CMK (cell line): ENCODE measurements around the gene RPS15.

Experiments used
- DNase-seq: peaks from one replicate; pipeline ENCODE4 v3.0.0-alpha.2; 2010; ENCODE audit warnings: low read depth

The RPS15 gene

DNA sequence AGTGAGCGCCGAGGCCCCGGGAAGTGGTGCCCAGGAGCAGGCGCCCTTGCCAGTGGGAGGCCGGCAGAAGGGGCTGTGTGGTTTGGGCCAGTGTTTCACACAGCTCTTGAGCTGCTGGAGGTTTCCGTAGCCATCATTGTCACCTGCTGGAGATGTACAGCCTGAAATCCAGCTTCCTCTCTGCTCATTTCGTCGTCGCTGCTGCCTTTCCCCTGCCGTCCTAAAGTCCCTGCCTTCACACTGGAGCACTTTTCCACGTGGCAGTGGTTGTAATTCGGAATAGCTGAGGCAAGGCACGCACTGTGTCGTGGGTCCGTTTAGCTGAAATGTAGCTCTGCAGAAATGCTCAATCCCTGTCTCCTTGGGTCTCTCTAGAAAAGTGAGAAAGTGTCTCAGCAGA is 17.6 kb upstream of the RPS15 start:
- no peak for DNase-seq

DNA sequence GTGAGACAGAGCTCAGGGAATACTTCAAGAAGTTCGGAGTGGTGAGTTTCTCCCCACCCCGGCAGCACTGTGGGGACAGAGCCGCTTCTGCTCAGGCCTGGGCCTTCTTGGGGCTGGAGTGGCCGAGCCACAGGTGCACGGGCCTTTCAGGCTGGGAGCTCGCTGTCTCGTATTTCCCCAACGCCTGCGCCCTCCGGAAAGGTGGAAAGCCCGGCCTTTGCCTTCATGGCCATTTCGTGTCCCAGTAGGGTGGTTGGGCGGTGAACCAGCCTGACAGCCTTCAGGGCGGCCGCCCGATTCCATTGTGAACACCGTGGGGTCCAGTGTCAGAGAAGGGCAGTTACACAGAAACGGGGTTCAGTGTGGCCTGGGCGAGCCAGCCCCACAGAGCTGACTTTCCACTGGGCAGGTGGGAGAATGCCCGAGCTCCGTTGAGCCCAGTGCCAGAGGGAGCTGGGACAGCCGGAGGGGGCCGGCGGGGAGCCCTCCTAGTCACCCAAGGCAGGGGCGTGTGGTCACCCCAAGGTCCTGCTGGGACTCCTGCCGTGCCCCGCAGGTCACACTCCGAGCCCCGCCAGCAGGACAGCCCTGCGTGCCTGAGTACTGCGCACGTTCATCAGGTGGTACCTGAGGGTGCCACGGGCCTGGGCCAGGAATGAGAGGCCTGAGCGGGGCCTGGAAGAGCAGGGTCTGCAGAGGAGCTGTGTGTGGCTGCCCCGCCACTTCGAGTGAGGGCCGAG is 16.8 kb upstream of the RPS15 start:
- DNase-seq, result no peak

DNA sequence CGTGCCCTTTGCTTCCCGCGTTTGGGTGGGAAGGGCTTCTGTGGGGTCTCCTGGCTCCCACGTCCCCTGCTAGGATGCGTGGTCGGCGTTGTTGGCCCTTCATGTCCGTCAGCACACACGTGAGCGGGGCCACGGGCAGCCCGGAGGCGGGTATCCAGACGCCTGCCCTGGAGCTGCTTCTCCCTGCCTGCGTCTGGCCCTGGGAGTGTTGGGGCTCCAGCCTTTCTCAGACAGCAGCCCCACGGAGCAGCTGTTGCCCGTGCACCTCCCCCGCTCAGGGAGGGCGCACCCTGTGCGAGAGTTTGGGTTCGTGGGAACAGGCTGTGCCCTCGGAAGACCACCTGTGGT is 16.3 kb upstream of the RPS15 start:
- no peak for DNase-seq

DNA sequence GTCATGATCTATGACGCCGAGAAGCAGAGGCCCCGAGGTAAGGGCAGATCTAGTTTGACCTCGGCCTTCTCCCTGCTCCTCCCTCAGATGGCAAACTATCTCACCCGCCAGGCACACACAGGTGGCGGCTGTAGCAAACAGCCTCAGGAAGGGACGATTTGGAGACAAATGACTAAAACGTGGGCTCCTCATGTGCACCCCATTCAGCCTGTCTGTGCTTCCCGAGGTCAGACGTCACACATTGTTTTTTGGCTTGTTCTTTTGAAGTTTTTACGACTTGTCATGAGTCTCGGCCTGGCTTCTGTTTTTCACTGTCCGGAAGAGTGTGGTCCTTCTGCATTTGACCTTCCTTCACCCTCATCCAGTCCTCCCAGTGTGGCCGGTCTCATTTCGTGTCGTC is 15.8 kb upstream of the RPS15 start:
- DNase-seq, result no peak

DNA sequence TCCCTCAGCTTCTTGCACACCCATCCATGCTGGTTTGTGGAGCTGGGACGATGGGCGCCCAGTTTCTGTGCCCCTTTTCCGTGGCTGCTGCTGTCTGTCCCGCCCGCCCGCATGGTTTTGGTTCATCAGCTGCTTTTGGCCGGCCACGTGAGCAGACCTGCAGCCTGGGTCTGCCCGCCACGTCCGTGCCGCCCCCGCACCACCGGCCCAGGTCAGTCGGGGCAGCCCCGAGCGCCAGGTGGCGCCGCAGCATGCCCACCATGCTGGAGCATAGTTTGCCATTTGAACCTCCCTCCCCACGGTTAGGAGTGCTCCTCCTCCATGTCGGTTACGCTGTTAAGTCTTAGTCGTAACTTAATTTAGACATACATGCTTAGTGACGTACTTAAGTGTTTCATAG is 15.3 kb upstream of the RPS15 start:
- DNase-seq, result no peak

DNA sequence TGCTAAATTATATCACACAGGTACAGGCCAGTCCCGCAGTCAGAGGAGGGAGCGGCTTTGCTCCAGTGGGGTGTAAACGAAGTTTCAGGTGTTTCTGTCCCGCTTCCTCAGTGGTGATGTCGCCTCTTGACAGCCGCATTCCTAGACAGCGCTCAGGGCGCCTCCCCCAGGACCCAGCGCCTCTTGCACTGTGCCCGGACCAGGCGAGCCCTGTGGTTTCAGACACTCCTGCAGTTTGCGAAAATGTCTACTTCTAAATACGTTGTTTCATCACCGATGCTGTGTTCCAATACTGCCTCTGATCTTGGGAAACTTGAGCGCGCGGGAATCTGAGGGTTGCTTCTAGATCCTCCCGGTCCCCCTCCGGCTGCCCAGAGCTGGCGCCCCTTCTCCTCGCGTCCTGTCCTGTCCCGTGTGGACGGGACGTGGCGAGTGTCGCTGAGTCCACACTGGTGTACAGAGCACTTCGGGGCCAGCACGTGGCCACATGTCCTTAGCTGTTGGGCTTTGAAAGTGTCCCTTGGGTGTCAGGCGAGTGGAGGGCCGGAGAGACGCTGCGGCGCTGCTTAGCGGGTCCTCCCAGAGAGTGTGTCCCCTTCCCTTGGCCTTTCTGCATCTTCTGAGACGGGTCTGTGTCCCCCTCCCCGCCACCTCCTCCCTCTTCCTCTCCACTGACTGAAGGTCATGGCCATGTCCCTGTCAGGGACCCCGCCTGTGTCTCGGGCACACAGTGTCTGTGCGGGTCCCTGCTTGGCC is 14.6 kb upstream of the RPS15 start:
- no peak for DNase-seq

DNA sequence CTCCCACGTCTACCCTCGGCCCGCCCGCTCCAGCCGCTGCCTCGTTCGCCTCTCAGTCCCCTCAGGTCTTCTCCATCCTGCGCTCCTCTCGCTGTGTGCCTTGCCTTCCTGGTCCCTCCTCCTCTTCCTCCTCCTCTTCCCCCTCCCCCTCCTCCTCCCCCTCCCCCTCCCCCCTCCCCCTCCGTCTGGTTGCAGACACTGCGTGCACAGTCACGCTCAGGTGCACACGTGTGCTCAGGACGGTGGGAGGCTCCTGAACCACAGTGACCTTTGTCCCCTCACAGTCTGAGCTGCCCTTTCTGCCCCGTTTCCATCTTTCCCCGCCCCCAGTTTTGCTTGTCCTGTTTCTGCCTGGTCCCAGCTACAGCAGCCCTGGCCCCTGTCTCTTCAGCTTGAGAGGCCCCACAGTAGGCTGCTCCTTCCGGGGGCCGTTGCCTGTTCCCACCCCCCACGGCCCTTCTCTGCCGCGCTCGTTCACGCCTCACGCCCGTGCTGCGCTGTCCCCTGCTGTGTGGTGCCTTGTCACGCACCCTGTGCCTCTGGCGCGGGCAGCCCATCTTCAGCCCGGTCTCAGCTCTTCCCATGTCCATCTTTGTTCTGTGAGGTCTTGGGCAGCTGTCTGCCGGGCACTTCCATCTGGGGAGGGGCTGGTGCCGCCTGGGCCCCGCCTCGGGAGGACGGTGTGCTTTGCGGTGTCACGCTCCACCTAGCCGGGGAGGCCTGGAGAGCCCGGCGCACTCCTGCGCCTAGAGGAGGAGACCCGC is 13.8 kb upstream of the RPS15 start:
- DNase-seq, result no peak

DNA sequence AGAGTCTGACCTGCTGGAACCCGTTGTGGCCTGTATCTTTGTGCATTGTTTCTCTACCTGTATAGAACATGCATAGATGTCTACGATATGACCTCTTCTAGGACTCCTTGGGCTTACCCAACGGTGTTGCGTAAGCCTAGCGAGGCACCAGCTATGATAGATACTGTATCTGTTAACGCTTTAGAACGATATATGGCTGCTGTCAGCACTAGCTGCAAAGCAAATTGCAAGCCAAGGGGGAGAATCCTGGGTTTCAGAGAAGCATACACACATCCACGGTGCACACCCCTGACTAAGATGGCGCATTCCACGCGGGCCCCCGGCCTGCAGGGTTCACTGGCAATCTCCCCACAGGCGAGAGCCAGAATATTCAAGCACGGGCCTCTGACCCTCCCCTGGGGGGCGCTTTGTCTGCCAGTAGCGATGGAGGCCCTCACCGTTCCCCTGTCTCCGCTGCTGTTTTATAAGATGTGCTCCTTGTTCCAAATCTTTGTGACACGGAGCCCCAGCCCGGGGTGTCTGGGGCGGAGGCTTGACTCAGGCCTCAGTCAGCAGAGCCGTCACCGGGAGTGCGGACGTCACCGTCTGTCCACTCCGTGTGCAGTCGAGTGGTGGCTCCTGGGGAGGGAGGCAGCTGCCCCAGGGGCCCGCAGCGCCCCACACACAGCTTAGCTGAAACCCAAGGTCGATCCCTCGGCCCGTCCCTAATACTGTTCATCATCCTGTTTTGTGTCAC is 12.9 kb upstream of the RPS15 start:
- DNase-seq, result no peak

DNA sequence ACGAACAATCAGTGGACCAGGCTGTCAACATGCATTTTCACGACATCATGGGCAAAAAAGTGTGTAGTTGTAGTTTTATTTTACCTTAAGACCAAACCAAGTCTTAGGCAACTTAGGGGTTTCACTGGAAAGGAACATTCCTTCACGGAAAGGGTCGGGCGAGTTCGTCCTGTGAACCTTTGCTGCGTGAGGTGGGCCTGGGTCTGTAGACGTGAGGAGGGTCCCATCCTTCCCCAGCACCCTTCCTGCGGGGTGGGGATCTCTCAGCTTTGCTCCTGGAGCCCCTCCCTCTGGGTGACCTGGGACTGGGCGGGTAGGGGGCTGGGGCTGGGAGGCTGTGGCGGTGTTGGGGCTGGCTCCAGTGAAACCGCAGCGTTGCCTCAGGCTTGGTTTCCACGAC is 12.3 kb upstream of the RPS15 start:
- no peak for DNase-seq

DNA sequence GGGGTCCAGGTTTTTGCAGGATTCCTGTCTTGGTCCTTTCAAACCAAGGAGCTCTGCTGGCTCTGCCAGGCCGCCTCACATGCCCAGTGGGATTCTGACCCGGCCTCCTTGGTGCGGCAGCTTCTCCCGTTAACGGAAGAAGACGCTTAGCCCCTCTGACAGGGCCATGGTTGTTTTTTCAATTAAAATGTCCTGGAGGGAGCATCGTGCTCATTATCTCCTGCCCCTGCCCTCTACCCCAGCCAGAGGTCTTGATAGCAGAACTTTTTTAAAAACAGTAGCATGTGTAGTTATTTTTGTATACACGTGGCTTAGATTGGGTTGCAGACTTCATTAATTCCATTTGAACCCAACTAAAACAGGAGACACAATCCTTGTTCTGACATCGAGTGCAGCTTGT is 11.5 kb upstream of the RPS15 start:
- no peak for DNase-seq

DNA sequence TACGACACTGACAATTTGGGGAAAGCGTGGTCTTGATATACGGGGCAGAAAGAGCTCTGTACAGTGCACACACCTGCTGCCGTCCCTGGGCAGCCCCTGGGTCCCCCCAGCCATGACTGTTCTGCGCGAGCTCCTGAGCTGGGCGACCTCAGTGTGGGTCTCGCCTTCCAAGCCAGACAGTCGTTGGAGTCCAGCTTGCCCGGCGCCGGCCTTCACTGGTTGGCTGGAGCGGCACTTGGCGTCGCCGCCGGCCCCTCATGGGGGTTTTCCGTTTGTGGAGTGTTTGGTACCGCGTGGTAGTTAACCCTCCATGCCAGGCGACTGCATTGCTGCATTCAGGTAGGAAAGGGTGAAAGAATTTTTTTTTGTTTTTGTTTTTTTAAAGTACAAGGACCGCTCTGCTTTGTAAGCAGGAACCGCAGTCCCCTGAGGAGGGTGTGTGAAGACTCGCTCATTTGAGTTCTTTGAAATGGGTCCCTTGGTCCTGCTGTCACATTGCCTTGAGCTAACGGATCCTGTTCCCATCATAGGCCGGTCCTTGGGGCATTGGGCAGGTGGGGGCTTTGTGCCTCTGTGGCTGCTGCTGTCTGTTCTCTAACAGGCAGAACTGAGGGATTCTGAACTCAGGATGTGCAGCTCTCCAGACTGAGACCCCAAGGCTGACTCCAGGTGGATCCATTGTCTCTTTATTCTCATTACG is 10.8 kb upstream of the RPS15 start:
- DNase-seq, result no peak

DNA sequence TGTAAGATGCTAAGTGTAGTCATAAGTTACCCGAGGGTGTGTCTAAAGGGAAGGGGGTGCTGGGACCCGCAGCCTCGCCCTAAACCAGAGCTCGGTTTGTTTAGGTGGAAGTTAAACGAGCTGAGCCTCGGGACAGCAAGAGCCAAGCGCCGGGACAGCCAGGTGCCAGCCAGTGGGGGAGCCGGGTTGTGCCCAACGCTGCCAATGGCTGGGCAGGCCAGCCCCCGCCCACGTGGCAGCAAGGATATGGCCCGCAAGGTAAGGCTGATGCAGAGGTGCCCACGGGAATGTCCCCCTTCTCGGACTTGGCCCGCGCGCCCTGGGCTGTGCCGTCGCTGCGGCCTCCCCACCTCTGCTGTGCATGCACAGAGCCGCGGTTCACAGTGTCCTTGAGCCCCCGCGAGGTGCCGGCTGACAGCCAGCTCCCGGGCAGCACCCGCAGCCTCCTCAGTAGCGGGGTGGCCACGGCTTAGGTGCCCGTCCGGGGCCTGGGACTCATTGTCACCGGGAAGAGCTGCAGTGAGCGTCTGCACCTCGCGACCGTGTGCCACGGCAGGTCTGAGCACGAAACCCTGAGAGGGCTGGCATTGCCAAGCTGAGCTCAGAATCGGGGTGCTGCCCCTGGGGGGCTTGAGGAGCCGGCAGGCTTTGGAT is 9.3 kb upstream of the RPS15 start:
- DNase-seq, result no peak

DNA sequence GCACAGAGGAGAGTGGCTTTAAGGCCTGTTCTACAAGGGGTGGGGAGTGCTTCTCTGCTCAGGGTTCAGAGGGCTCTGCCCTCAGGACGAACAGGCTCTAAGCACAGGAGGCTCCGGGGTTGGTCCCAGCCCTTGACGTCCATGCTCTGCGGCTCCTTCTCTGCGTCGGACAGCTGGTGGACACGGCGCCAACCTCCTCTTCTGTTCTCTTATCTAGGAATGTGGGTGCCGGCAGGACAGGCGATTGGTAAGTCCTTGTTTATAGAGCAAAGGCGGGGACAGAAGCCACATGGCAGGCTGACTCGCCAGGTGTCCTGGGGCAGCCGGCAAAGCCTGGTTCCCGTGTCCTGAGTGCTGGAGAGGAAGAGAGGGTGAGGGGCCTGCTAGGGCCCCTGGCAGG is 8.4 kb upstream of the RPS15 start:
- DNase-seq, result no peak

DNA sequence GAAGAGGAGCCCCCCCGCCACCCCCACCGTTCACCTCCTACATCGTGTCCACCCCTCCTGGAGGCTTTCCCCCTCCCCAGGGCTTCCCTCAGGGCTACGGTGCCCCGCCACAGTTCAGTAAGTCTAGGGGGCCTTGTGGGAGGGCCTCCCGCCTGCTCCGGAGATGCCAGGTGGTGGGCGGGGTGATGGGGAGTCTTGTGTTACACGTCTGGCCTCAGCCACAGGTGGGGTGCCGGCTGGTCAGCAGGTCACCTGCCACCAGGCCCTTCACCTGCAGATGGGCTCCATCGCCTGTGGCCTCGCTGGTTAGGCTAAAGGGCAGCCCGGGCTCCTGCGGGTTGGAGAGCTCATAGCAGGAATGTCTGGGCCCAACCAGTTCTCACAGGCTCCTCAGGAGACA is 8.0 kb upstream of the RPS15 start:
- no peak for DNase-seq

DNA sequence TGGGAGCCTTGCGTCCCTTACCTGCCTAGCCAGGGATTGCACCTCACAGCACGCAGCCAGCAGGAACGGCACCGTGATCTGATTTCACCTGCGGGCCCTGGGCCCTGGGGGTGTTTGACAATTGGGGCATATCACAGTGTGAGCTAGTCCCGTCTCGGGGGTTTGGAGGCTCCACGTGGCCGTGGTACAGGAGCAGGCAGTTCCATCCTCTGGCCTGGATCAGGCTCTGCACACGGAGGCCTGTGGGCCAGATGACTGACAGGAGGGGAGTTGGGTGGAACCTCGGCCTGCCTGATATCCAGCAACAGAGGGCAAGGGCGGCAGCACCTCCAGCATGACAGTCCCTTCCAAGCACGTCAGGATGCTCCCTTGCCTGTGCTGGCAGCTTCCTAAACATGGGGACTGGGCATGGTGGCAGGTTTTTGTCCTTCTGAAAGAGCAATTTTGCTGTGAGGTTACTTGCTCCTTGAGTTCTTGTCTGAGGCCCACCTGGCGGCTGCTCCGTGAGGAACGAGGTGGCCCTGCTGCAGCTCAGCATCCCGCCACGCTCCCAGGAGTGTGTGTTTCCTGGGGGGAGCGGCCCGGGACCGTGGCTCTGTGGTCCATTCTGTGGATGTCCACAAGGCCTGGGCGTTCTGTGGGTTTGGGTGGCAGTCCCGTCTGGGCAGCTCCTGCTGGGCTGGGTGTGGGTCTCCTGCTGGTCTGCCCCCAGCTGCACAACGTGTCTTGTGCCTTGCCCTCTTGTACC is 6.3 kb upstream of the RPS15 start:
- DNase-seq, result no peak

DNA sequence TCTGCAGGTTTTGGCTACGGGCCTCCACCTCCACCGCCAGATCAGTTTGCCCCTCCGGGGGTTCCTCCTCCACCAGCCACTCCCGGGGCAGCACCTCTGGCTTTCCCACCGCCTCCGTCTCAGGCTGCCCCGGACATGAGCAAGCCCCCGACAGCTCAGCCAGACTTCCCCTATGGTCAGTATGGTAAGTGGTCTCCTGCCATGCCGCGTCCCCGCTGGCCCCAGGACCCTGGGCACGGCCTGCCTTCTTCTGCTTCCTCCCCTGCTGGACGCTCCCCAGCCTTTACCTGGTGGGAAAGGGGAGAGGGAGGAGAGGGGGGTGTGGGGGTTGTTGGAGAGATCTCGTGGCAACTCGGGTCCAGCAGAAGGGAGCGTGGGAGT is 5.7 kb upstream of the RPS15 start:
- no peak for DNase-seq

DNA sequence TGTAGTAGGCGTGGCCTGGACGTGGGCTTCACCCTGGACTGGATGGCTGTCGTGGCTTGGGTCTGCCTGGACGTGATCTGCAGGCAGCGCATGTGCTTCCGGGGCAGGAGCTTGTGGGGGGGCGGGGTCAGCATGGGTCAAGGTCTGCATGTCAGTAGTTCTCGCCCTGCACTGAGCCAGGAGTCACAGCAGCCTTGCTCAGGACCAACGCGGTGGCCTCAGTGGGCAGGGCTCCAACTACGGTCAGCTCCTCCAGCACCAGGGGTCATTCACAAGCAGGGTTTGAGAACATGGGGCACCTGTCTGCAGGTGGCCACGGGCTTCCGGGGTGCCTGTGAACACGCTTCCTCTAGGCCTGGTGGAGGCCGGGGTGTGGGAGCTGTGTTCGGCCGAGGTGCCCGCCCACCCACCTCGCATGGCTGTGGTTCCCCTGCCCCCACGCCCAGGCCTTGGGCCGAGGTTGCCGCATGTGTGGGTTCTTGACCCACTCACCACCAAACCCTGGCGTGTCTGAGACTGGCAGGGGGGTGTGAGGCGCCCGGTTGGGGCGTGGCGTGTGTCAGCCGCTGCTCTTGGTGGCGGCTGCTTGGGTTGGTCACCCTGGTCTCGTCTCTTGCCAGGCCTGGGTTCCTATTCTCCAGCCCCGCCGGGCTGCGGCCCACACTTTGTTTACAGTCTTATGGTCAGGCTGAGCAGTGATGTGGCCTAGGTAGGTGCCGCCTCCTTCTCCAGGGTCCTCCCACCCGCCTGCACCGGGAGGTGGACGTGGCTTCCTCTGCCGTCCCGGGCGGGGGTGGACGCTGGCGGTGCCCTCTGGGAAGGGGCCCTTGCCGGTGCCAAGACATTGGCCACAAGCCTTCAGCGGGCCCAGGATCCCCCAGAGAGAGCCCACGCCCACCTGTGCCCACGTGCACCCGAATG is 4.8 kb upstream of the RPS15 start:
- no peak for DNase-seq

DNA sequence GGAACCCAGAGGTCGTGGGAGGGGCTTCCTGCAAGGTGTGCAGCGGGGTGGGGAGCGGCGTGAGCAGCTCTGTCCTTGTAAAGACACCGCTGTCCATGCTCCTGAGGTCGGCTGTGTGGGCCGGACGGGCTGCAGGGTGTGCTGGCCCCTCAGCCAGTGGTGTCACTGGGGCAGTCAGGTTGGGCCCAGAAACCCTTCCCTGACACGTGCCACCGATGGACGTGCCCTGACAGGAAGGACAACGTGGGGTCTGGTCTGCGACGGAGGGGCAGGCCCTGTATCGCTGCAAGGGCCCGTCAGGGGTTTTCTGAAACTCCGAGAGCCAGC is 4.2 kb upstream of the RPS15 start:
- no peak for DNase-seq

DNA sequence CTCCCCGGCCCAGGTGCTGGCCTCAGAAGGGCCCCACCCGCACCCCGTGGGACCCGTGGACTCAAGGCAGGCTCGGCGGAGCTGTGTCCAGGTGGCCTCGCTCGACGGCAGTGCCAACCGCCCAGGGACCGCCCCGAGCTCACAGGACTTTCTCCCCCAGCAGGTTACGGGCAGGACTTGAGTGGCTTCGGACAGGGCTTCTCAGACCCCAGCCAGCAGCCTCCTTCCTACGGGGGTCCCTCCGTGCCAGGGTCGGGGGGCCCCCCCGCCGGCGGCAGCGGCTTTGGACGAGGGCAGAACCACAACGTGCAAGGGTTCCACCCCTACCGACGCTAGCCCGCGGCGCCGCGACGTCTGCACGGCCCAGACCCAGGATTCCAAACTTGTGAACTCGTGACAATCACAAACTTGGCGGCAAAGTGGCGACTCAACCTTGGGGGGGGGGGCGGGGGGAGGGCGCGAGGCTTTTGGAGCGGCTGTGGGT is 3.6 kb upstream of the RPS15 start:
- no peak for DNase-seq
